Karpas-422 (cell line): Measurements from ENCODE around the gene TNFRSF9. TPM values are rescaled to one million over a fixed set of nuclear protein-coding genes. Genes with fewer than 3 reads are reported as not detected.
"Not testable (repeated sequence)": the region's sequence is repeated elsewhere in the genome, so short reads cannot be mapped to it uniquely, and the experiment has no call there.

Experiments used
- DNase-seq: peaks from one replicate; pipeline ENCODE4 v3.0.0-alpha.2; 2015
- H2AFZ ChIP-seq: fragments of 200-600 bp; sonication (generic); 2 replicates; pipeline ENCODE4 v1.6.1; 2014; ENCODE audit warnings: antibody characterized with exemption, low read length, mixed read lengths
- H3K27ac ChIP-seq: fragments of 200-600 bp; sonication (generic); 2 replicates; pipeline ENCODE4 v1.5.1; 2014; ENCODE audit warnings: mild to moderate bottlenecking, low read length, moderate library complexity
- H3K27me3 ChIP-seq: fragments of 200-600 bp; sonication (generic); 2 replicates; pipeline ENCODE4 v1.6.1; 2014; ENCODE audit warnings: low read length, mixed read lengths
- H3K36me3 ChIP-seq: fragments of 200-600 bp; sonication (generic); 2 replicates; pipeline ENCODE4 v1.6.1; 2014; ENCODE audit warnings: low read length, mixed read lengths; ENCODE audit not compliant: insufficient read depth
- H3K4me1 ChIP-seq: fragments of 200-600 bp; sonication (generic); 2 replicates; pipeline ENCODE4 v1.6.1; 2014; ENCODE audit warnings: mild to moderate bottlenecking, low read length, mixed read lengths
- H3K4me2 ChIP-seq: fragments of 200-600 bp; sonication (generic); 2 replicates; pipeline ENCODE4 v1.6.1; 2014; ENCODE audit warnings: low read length, low read depth, mild to moderate bottlenecking; ENCODE audit not compliant: poor library complexity, severe bottlenecking
- H3K4me3 ChIP-seq: fragments of 200-600 bp; sonication (generic); 2 replicates; pipeline ENCODE4 v1.5.1; 2014; ENCODE audit warnings: mild to moderate bottlenecking, antibody characterized with exemption, low read length, mixed read lengths
- H3K79me2 ChIP-seq: fragments of 200-600 bp; sonication (generic); 2 replicates; pipeline ENCODE4 v1.6.1; 2014; ENCODE audit warnings: mild to moderate bottlenecking, low read length, mixed read lengths
- H3K9ac ChIP-seq: fragments of 200-600 bp; sonication (generic); 2 replicates; pipeline ENCODE4 v1.6.0; 2014; ENCODE audit warnings: low read length
- H3K9me2 ChIP-seq: fragments of 200-600 bp; sonication (generic), shearing (Covaris generic); replicated peaks from 2 replicates; pipeline ENCODE4 v1.6.0; 2014; ENCODE audit warnings: mild to moderate bottlenecking, low read length, moderate library complexity; ENCODE audit not compliant: insufficient read depth
- H3K9me3 ChIP-seq: fragments of 300-700, 200-600 bp; sonication (generic); 2 replicates; pipeline ENCODE4 v1.6.1; 2014; ENCODE audit warnings: low read length, mixed read lengths
- H4K20me1 ChIP-seq: fragments of 200-600 bp; sonication (generic); 2 replicates; pipeline ENCODE4 v1.6.1; 2014; ENCODE audit warnings: mild to moderate bottlenecking, antibody characterized with exemption, low read length, low read depth; ENCODE audit not compliant: insufficient read depth
- total RNA-seq: library from RNA; depleted of rRNA; stranded (reverse); fragments of >200 nt; shearing (Covaris generic); gene quantifications from 2 replicates; pipeline ENCODE4 v1.2.3, GENCODE V29; 2014; ENCODE audit warnings: low replicate concordance

Gene TNFRSF9
- total RNA-seq, 1 experiment from 2014 or later, result not detected

- Histone ChIP-seq H3K27me3 (no peaks in the 10 kb centered on the region), H3K79me2 (peaks cover 87% of the 10 kb centered on the region), H3K9ac (no peak overlapping the region), H3K4me3 (no peak overlapping the region), H3K4me2 (no peak overlapping the region), H3K27ac (no peak overlapping the region), H3K4me1 (peaks cover 18% of the 10 kb centered on the region), H3K9me3 (no peaks in the 10 kb centered on the region), H3K36me3 (peaks cover 52% of the 10 kb centered on the region), H3K9me2 (no peaks in the 10 kb centered on the region), H2AFZ (no peak overlapping the region), H4K20me1 (peaks cover 20% of the 10 kb centered on the region; the same call in 1 of the 2 replicates)
- DNase-seq, result no peak
These were observed 23.8 kb upstream of the TNFRSF9 start for GRCh38 chr1:7964476-7964875.

GRCh38 chr1:7963841-7964240, 23.2 kb upstream of the TNFRSF9 start:
- H2AFZ ChIP-seq, H3K27me3 ChIP-seq, H3K9me3 ChIP-seq, H3K9me2 ChIP-seq, H3K4me3 ChIP-seq, H3K27ac ChIP-seq, H3K9ac ChIP-seq, H3K4me2 ChIP-seq, DNase-seq: not testable (repeated sequence)
- peaks cover 18% of the 10 kb centered on the region for H3K4me1 ChIP-seq
- peaks cover 82% of the 10 kb centered on the region for H3K79me2 ChIP-seq
- H3K36me3 ChIP-seq, result peaks cover 45% of the 10 kb centered on the region
- peaks cover 17% of the 10 kb centered on the region; the same call in 1 of the 2 replicates for H4K20me1 ChIP-seq

- Histone ChIP-seq H4K20me1 (0 out of 2 replicates have a peak, but pooled peaks cover 12% of the 10 kb centered on the region), H3K79me2 (peaks cover 77% of the 10 kb centered on the region), H3K4me1 (peaks cover 18% of the 10 kb centered on the region), H3K36me3 (peaks cover 42% of the 10 kb centered on the region), H3K4me2 (peak overlapping the region; percentile 97)
- not testable (repeated sequence) for DNase-seq, H3K27ac ChIP-seq, H3K4me3 ChIP-seq, H3K9ac ChIP-seq, H3K9me2 ChIP-seq, H3K9me3 ChIP-seq, H3K27me3 ChIP-seq, H2AFZ ChIP-seq
These were observed 22.7 kb upstream of the TNFRSF9 start for GRCh38 chr1:7963378-7963730.

- no peaks in the 10 kb centered on the region for H3K9me2 ChIP-seq
- 0 out of 2 replicates have a peak, but pooled peaks cover 12% of the 10 kb centered on the region for H4K20me1 ChIP-seq
- no peaks in the 10 kb centered on the region for H3K27me3 ChIP-seq
- H3K27ac ChIP-seq, result peak overlapping the region; percentile 60; the same call in 1 of the 2 replicates
- H3K4me3 ChIP-seq, result peak overlapping the region; percentile 94
- peaks cover 18% of the 10 kb centered on the region for H3K4me1 ChIP-seq
- H3K9me3 ChIP-seq, result no peaks in the 10 kb centered on the region
- no peak overlapping the region for H2AFZ ChIP-seq
- H3K9ac ChIP-seq, result peak overlapping the region; percentile 95
- no peak for DNase-seq
- H3K36me3 ChIP-seq, result peaks cover 42% of the 10 kb centered on the region
- peaks cover 75% of the 10 kb centered on the region for H3K79me2 ChIP-seq
- peak overlapping the region; percentile 97 for H3K4me2 ChIP-seq
These were observed 22.2 kb upstream of the TNFRSF9 start for GRCh38 chr1:7962636-7963377.

- Histone ChIP-seq H3K36me3 (peaks cover 35% of the 10 kb centered on the region), H3K4me2 (peak overlapping the region; percentile 97), H3K4me3 (peak overlapping the region; percentile 94), H3K9me2 (no peaks in the 10 kb centered on the region), H2AFZ (0 out of 2 replicates have a peak overlapping the region, but pooled peaks have one; percentile 33), H3K27me3 (no peaks in the 10 kb centered on the region), H3K4me1 (peaks cover 18% of the 10 kb centered on the region), H3K79me2 (peaks cover 66% of the 10 kb centered on the region), H3K9ac (peak overlapping the region; percentile 95), H4K20me1 (0 out of 2 replicates have a peak, but pooled peaks cover 11% of the 10 kb centered on the region), H3K27ac (peak overlapping the region; percentile 60), H3K9me3 (no peaks in the 10 kb centered on the region)
- DNase-seq, result no peak
These were observed 21.3 kb upstream of the TNFRSF9 start for GRCh38 chr1:7962014-7962335.

GRCh38 chr1:7961216-7962013, 20.8 kb upstream of the TNFRSF9 start, which contains the start of gene PARK7:
TSS of gene PARK7 (plus strand) at chr1:7961711. CDS start at chr1:7962786, 1,075 bp downstream.
- no peaks in the 10 kb centered on the region for H3K9me2 ChIP-seq
- no peaks in the 10 kb centered on the region for H3K27me3 ChIP-seq
- DNase-seq, result peak; percentile 100
- H3K4me3 ChIP-seq, result peak within 1 kb of the TSS; percentile 94
- 0 out of 2 replicates have a peak within 1 kb of the TSS, but pooled peaks have one; percentile 33 for H2AFZ ChIP-seq
- peaks cover 61% of the 10 kb centered on the region for H3K79me2 ChIP-seq
- no peaks in the 10 kb centered on the region for H3K9me3 ChIP-seq
- 0 out of 2 replicates have a peak, but pooled peaks cover 5% of the 10 kb centered on the region for H4K20me1 ChIP-seq
- H3K27ac ChIP-seq, result peak within 1 kb of the TSS; percentile 61
- H3K9ac ChIP-seq, result peak within 1 kb of the TSS; percentile 95
- peaks cover 18% of the 10 kb centered on the region for H3K4me1 ChIP-seq
- peaks cover 29% of the 10 kb centered on the region for H3K36me3 ChIP-seq
- H3K4me2 ChIP-seq, result peak within 1 kb of the TSS; percentile 97

GRCh38 chr1:7960867-7961215, 20.2 kb upstream of the TNFRSF9 start:
- peaks cover 24% of the 10 kb centered on the region for H3K36me3 ChIP-seq
- H4K20me1 ChIP-seq, result no peaks in the 10 kb centered on the region
- no peaks in the 10 kb centered on the region for H3K9me3 ChIP-seq
- peaks cover 18% of the 10 kb centered on the region for H3K4me1 ChIP-seq
- H3K27me3 ChIP-seq, result no peaks in the 10 kb centered on the region
- peak overlapping the region; percentile 61 for H3K27ac ChIP-seq
- H3K79me2 ChIP-seq, result peaks cover 55% of the 10 kb centered on the region
- DNase-seq, result no peak
- peak overlapping the region; percentile 94 for H3K4me3 ChIP-seq
- peak overlapping the region; percentile 91 for H3K4me2 ChIP-seq
- peak overlapping the region; percentile 95 for H3K9ac ChIP-seq
- no peak overlapping the region for H2AFZ ChIP-seq
- no peaks in the 10 kb centered on the region for H3K9me2 ChIP-seq

GRCh38 chr1:7960165-7960564, 19.5 kb upstream of the TNFRSF9 start:
- peaks cover 52% of the 10 kb centered on the region for H3K79me2 ChIP-seq

More at GRCh38 chr1:7960165-7960564, 19.5 kb upstream of the TNFRSF9 start:
- DNase-seq, result no peak
- Histone ChIP-seq H4K20me1 (no peaks in the 10 kb centered on the region), H3K9me3 (no peaks in the 10 kb centered on the region), H3K4me1 (peaks cover 18% of the 10 kb centered on the region), H3K4me2 (peak overlapping the region; percentile 91), H3K36me3 (peaks cover 17% of the 10 kb centered on the region; the same call in 1 of the 2 replicates), H3K27me3 (no peaks in the 10 kb centered on the region), H3K9me2 (no peaks in the 10 kb centered on the region), H2AFZ (no peak overlapping the region), H3K27ac (no peak overlapping the region), H3K9ac (peak overlapping the region; percentile 95), H3K4me3 (peak overlapping the region; percentile 94)
